ENCODE data around the gene PIP5K1B. TPM values are rescaled to one million over a fixed set of nuclear protein-coding genes. Genes with fewer than 3 reads are reported as not detected.

The PIP5K1B gene
- total RNA-seq, 1 experiment from 2014 or later: 1.1 TPM

GRCh38 chr9:68771376-68771775, 66.3 kb downstream of the PIP5K1B start:
- no peak for DNase-seq (ENCODE audit: low spot score)

GRCh38 chr9:68775003-68775730, 70.1 kb downstream of the PIP5K1B start:
- DNase-seq (ENCODE audit: low spot score): no peak

GRCh38 chr9:68777070-68777763, 72.2 kb downstream of the PIP5K1B start:
- no peak for DNase-seq (ENCODE audit: low spot score)

- DNase-seq (ENCODE audit: low spot score): no peak
Measured at GRCh38 chr9:68778635-68779034, 73.6 kb downstream of the PIP5K1B start.

GRCh38 chr9:68779558-68780379, 74.7 kb downstream of the PIP5K1B start:
- peak; percentile 95 for DNase-seq (ENCODE audit: low spot score)

- no peak for DNase-seq (ENCODE audit: low spot score)
Measured at GRCh38 chr9:68780380-68780712, 75.3 kb downstream of the PIP5K1B start.

GRCh38 chr9:68780720-68781119, 75.7 kb downstream of the PIP5K1B start:
- peak; percentile 41 for DNase-seq (ENCODE audit: low spot score)

- no peak for DNase-seq (ENCODE audit: low spot score)
Measured at GRCh38 chr9:68781928-68782327, 76.9 kb downstream of the PIP5K1B start.

- DNase-seq (ENCODE audit: low spot score): no peak
Measured at GRCh38 chr9:68782546-68782945, 77.5 kb downstream of the PIP5K1B start.

GRCh38 chr9:68785965-68786364, 80.9 kb downstream of the PIP5K1B start:
- DNase-seq (ENCODE audit: low spot score): no peak

GRCh38 chr9:68791169-68791568, 86.1 kb downstream of the PIP5K1B start:
- DNase-seq (ENCODE audit: low spot score): no peak

- DNase-seq (ENCODE audit: low spot score): no peak
Measured at GRCh38 chr9:68793605-68794343, 88.7 kb downstream of the PIP5K1B start.

GRCh38 chr9:68794898-68795297, 89.9 kb downstream of the PIP5K1B start:
- peak; percentile 23 for DNase-seq (ENCODE audit: low spot score)

GRCh38 chr9:68795411-68795810, 90.4 kb downstream of the PIP5K1B start:
- no peak for DNase-seq (ENCODE audit: low spot score)

- no peak for DNase-seq (ENCODE audit: low spot score)
Measured at GRCh38 chr9:68797116-68797515, 92.1 kb downstream of the PIP5K1B start.

- DNase-seq (ENCODE audit: low spot score): no peak
Measured at GRCh38 chr9:68798423-68798822, 93.4 kb downstream of the PIP5K1B start.

- DNase-seq (ENCODE audit: low spot score): no peak
Measured at GRCh38 chr9:68800836-68801235, 95.8 kb downstream of the PIP5K1B start.

- no peak for DNase-seq (ENCODE audit: low spot score)
Measured at GRCh38 chr9:68802525-68803015, 97.5 kb downstream of the PIP5K1B start.

- DNase-seq (ENCODE audit: low spot score): no peak
Measured at GRCh38 chr9:68804911-68805889, 100.2 kb downstream of the PIP5K1B start.

GRCh38 chr9:68805890-68806517, 101.0 kb downstream of the PIP5K1B start:
- DNase-seq (ENCODE audit: low spot score): no peak

Data from HT-29 (cell line).